Neuronal stem cell (in vitro differentiated cells): ENCODE data around the gene CNTN5.

Experiments
- DNase-seq: peaks from one replicate; pipeline ENCODE4 v3.0.0-alpha.2; 2013; ENCODE audit warnings: low spot score
- H2AFZ ChIP-seq: one replicate; pipeline ENCODE4 v1.6.1; 2013; ENCODE audit warnings: mild to moderate bottlenecking, low read length, inconsistent platforms
- H2AK5ac ChIP-seq: 2 replicates; pipeline ENCODE4 v1.6.1; 2013; ENCODE audit warnings: low read depth, mild to moderate bottlenecking, inconsistent platforms, low read length, moderate library complexity, mixed read lengths
- H2BK120ac ChIP-seq: 2 replicates; pipeline ENCODE4 v1.6.1; 2013; ENCODE audit warnings: low read depth, mild to moderate bottlenecking, inconsistent platforms, low read length, moderate library complexity, mixed read lengths
- H2BK12ac ChIP-seq: one replicate; pipeline ENCODE4 v1.6.1; 2013; ENCODE audit warnings: low read length, inconsistent platforms
- H2BK15ac ChIP-seq: 2 replicates; pipeline ENCODE4 v1.6.1; 2013; ENCODE audit warnings: mild to moderate bottlenecking, low read length, inconsistent platforms, mixed read lengths
- H2BK5ac ChIP-seq: one replicate; pipeline ENCODE4 v1.6.1; 2013; ENCODE audit warnings: inconsistent platforms, mild to moderate bottlenecking, low read length, moderate library complexity
- H3K14ac ChIP-seq: one replicate; pipeline ENCODE4 v1.6.1; 2013; ENCODE audit warnings: low read length, inconsistent platforms
- H3K18ac ChIP-seq: 2 replicates; pipeline ENCODE4 v1.6.1; 2013; ENCODE audit warnings: low read length, inconsistent platforms
- H3K23ac ChIP-seq: 2 replicates; pipeline ENCODE4 v1.6.1; 2013; ENCODE audit warnings: low read depth, mild to moderate bottlenecking, mixed read lengths, low read length, inconsistent platforms; ENCODE audit not compliant: poor library complexity
- H3K27ac ChIP-seq: replicated peaks from 3 replicates; pipeline ENCODE4 v1.5.1; 2013; ENCODE audit warnings: low read length, inconsistent platforms
- H3K27me3 ChIP-seq, 3 experiments: 2 replicates each; pipeline ENCODE4 v1.6.1; 2013; ENCODE audit warnings: low read length in 3 of 3, mild to moderate bottlenecking in 2 of 3, inconsistent platforms in 1 of 3, low read depth in 1 of 3, mixed read lengths in 1 of 3, moderate library complexity in 1 of 3; ENCODE audit not compliant: control insufficient read depth in 3 of 3, insufficient read depth in 3 of 3
- H3K36me3 ChIP-seq, 2 donors: replicated peaks in 1 of 2; 2 replicates each; pipeline ENCODE4 v1.6.1; 2013; ENCODE audit warnings: low read length in 2 of 2; ENCODE audit not compliant: control insufficient read depth in 2 of 2, insufficient read depth in 2 of 2
- H3K4ac ChIP-seq: 2 replicates; pipeline ENCODE4 v1.6.1; 2013; ENCODE audit warnings: inconsistent platforms, mild to moderate bottlenecking, low read length, moderate library complexity
- H3K4me1 ChIP-seq, 2 donors: 1 replicate in 1 of 2; 2 replicates in 1 of 2; pipeline ENCODE4 v1.6.1; 2013; ENCODE audit warnings: low read length in 2 of 2, low read depth in 1 of 2; ENCODE audit not compliant: control insufficient read depth in 2 of 2, insufficient read depth in 1 of 2
- H3K4me2 ChIP-seq: one replicate; pipeline ENCODE4 v1.6.1; 2013; ENCODE audit warnings: mild to moderate bottlenecking, low read length, inconsistent platforms; ENCODE audit not compliant: insufficient read depth, poor library complexity, severe bottlenecking
- H3K4me3 ChIP-seq, 2 donors: 2 replicates each; pipeline ENCODE4 v1.5.1; 2013; ENCODE audit warnings: low read length in 2 of 2, mild to moderate bottlenecking in 2 of 2, inconsistent platforms in 1 of 2, moderate library complexity in 1 of 2
- H3K79me1 ChIP-seq: one replicate; pipeline ENCODE4 v1.6.1; 2013; ENCODE audit warnings: low read depth, mild to moderate bottlenecking, inconsistent platforms, low read length, moderate library complexity
- H3K9ac ChIP-seq: one replicate; pipeline ENCODE4 v1.6.1; 2013; ENCODE audit warnings: mild to moderate bottlenecking, low read depth, low read length, inconsistent platforms; ENCODE audit not compliant: poor library complexity
- H3K9me3 ChIP-seq, 2 donors: replicated peaks in 1 of 2; 2 replicates each; pipeline versions ENCODE3 to v1.6.1; 2013; ENCODE audit warnings: low read length in 2 of 2, mild to moderate bottlenecking in 2 of 2, inconsistent platforms in 1 of 2, low read depth in 1 of 2, mixed read lengths in 1 of 2, moderate library complexity in 1 of 2; ENCODE audit not compliant: control insufficient read depth in 2 of 2, insufficient read depth in 1 of 2
- H4K8ac ChIP-seq: one replicate; pipeline ENCODE4 v1.6.1; 2013; ENCODE audit warnings: low read depth, mild to moderate bottlenecking, inconsistent platforms, low read length, moderate library complexity
- H4K91ac ChIP-seq: one replicate; pipeline ENCODE4 v1.6.1; 2013; ENCODE audit warnings: low read length, low read depth, mild to moderate bottlenecking, inconsistent platforms; ENCODE audit not compliant: poor library complexity
- WGBS, 2 donors: extraction: QIAGEN DNeasy Blood & Tissue Kit; methylation state at CpG; one replicate each; pipeline ENCODE4 v1.1.7; 2013; ENCODE audit warnings: missing lambda C conversion rate in 2 of 2, mixed read lengths in 1 of 2; ENCODE audit not compliant: insufficient read length in 2 of 2, insufficient replicate concordance in 1 of 2; ENCODE audit errors: extremely low coverage in 2 of 2; 5-methylcytosine and 5-hydroxymethylcytosine counted together

CNTN5 gene

DNA sequence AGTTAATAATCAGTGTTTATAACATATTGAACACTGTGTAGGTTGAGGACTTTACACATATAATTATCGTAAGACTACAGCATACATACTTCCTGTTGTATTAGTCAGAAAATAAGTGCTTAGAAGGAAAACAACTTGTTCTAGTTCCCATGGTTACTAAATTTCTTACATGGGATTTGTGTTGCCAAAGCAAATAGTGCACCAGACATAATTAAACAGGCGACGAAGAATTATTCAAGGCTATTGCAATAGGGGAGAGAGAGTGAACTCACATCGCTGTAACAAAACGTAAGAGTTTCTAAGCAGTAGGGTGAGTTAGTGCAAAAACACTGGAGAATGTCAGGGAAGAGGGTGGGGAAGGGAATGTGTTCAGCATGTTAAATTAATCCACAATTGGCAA, 347.8 kb downstream of the CNTN5 start:
- Histone ChIP-seq H2BK5ac (no peak overlapping the region), H3K9me3 (no peaks in the 10 kb centered on the region), H2BK15ac (no peak overlapping the region), H3K18ac (no peak overlapping the region), H3K9ac (no peak overlapping the region), H3K4me2 (no peak overlapping the region), H3K23ac (no peak overlapping the region), H3K14ac (no peak overlapping the region), H3K27ac (no peak overlapping the region), H2AFZ (no peak overlapping the region), H3K4me1 (peaks cover 0 to 13% of the 10 kb centered on the region in 2 donors), H3K4me3 (no peak overlapping the region), H2AK5ac (no peak overlapping the region), H3K36me3 (no peaks in the 10 kb centered on the region), H3K79me1 (no peaks in the 10 kb centered on the region), H3K4ac (no peak overlapping the region), H2BK12ac (no peak overlapping the region), H3K27me3 (no peaks in the 10 kb centered on the region), H4K8ac (no peak overlapping the region), H2BK120ac (no peak overlapping the region), H4K91ac (no peak overlapping the region)
- DNase-seq = no peak
- no CpG with 5 or more reads among the region's 5 CpGs for WGBS, 2 donors

DNA sequence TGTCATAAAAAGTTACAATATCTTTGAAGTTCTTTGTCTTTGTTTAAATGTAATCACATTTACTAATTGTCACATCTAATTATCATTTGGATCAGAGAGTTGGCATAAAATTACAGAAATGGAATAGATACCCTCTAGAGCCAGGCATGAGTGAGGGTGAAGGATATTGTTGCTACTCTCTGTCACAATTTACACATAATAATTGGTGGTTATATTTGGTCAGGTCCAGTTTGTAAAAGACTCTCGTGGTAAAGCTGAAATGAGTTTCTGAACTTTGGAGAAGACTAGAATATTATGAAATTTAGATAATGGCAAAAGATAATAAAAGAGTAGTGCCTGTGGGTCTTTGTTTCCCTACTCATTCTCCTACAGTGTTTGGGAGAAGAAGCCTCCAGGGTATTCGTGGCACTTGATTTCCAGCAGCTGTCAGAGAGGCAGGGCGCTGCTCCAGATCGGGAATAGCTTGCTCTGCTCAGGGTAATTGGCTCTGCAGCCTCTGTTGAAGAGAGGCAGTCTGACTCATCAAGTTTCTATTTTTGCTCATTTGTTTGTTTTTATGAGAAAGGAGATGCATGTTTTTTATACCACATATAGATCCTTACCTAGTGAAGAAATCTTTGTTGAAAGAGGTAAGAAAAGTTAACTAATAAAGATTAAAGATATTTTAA, 349.9 kb downstream of the CNTN5 start:
- WGBS, 2 donors = no CpG with 5 or more reads among the region's 4 CpGs
- Histone ChIP-seq H3K4ac (no peak overlapping the region), H2BK5ac (no peak overlapping the region), H3K27me3 (no peaks in the 10 kb centered on the region), H2BK15ac (no peak overlapping the region), H4K8ac (no peak overlapping the region), H3K4me1 (peaks cover 0 to 13% of the 10 kb centered on the region in 2 donors), H3K27ac (no peak overlapping the region), H3K9me3 (no peaks in the 10 kb centered on the region), H3K79me1 (no peaks in the 10 kb centered on the region), H2BK12ac (no peak overlapping the region), H3K14ac (no peak overlapping the region), H2AFZ (peak overlapping the region; percentile 61), H3K4me2 (no peak overlapping the region), H3K4me3 (no peak overlapping the region), H3K23ac (no peak overlapping the region), H3K9ac (no peak overlapping the region), H3K36me3 (no peaks in the 10 kb centered on the region), H2BK120ac (no peak overlapping the region), H4K91ac (no peak overlapping the region), H3K18ac (no peak overlapping the region), H2AK5ac (no peak overlapping the region)
- peak; percentile 8 for DNase-seq

DNA sequence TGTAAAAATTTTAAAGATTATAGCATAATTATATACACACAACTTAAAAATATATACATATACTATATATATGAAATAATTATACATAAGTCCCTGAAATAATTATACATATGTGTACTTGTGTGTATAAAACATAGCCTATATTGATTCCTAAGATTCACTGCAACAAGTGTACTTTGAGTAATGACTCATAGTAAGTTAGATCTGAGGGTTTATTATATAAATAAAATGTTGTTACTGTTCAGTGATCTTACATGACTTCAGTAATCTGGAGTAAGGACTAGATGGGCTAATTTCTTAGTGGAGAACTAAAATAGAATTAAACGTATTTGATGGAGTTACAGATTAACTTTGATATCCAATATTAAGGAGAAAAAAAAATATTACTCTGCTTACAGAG, 350.5 kb downstream of the CNTN5 start:
- Histone ChIP-seq H2BK12ac (no peak overlapping the region), H3K9ac (no peak overlapping the region), H4K8ac (no peak overlapping the region), H3K9me3 (no peaks in the 10 kb centered on the region), H3K27me3 (no peaks in the 10 kb centered on the region), H3K27ac (no peak overlapping the region), H3K79me1 (no peaks in the 10 kb centered on the region), H3K4me1 (peaks cover 0 to 11% of the 10 kb centered on the region in 2 donors), H2BK15ac (no peak overlapping the region), H3K14ac (no peak overlapping the region), H3K18ac (no peak overlapping the region), H4K91ac (no peak overlapping the region), H3K4me3 (no peak overlapping the region), H2AFZ (no peak overlapping the region), H3K4me2 (no peak overlapping the region), H2BK5ac (no peak overlapping the region), H3K36me3 (no peaks in the 10 kb centered on the region), H2AK5ac (no peak overlapping the region), H3K4ac (no peak overlapping the region), H2BK120ac (no peak overlapping the region), H3K23ac (no peak overlapping the region)
- no peak for DNase-seq
- no CpG with 5 or more reads among the region's 1 CpG for WGBS, 2 donors

DNA sequence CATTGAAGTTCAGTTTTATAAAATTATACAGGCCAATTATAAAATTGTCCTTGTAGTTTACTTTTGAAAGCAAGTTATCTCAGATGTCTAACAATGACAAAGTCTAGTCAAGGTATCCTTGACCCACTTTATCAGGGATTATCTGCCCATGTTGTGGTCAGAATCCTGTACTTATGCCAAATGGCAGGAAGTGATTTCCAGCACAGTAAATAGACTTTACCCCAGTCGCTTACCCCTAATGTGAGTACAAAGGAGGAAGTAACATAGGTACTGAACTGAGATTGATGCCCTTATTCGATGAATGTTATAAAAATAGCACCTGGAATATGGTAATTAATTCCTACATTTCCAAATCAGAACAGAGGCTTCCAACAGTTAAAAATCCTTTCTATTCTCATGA, 355.7 kb downstream of the CNTN5 start:
- no peak overlapping the region for H3K4me2 ChIP-seq
- no peak overlapping the region for H2AFZ ChIP-seq
- H3K27me3 ChIP-seq = no peaks in the 10 kb centered on the region
- no peak overlapping the region for H2BK12ac ChIP-seq
- no peak overlapping the region for H3K9ac ChIP-seq
- no peaks in the 10 kb centered on the region for H3K9me3 ChIP-seq
- H3K14ac ChIP-seq = no peak overlapping the region
- no peak overlapping the region for H2BK120ac ChIP-seq
- H3K27ac ChIP-seq = no peak overlapping the region
- no peaks in the 10 kb centered on the region for H3K4me1 ChIP-seq
- H3K23ac ChIP-seq = no peak overlapping the region
- H3K4me3 ChIP-seq = no peak overlapping the region
- DNase-seq = no peak
- H2AK5ac ChIP-seq = no peak overlapping the region
- WGBS, 2 donors = no CpG with 5 or more reads among the region's 2 CpGs
- H3K18ac ChIP-seq = no peak overlapping the region
- no peak overlapping the region for H3K4ac ChIP-seq
- no peak overlapping the region for H2BK15ac ChIP-seq
- H2BK5ac ChIP-seq = no peak overlapping the region
- H4K91ac ChIP-seq = no peak overlapping the region
- H4K8ac ChIP-seq = no peak overlapping the region
- H3K36me3 ChIP-seq = no peaks in the 10 kb centered on the region
- no peaks in the 10 kb centered on the region for H3K79me1 ChIP-seq
